ENCODE measurements around the gene TLR9.

- TF ChIP-seq CTCF (IDR thresholded peaks at IDR 0.05) (no peak), POLR2A (IDR thresholded peaks at IDR 0.05) (no peak), POLR2AphosphoS5 (IDR thresholded peaks at IDR 0.05; ENCODE audit: insufficient read depth in 1 of 2, low read depth in 1 of 2) (no peak)
Observed at GRCh38 chr3:52203701-52204100, 21.7 kb downstream of the TLR9 start.

All from vagina (tissue), 2 donors.